SIG-M5 treated with dmso at 0.1 percent for 504 hours (cell line): ENCODE measurements around the gene C5orf63.
"Not testable (repeated sequence)": the region's sequence is repeated elsewhere in the genome, so short reads cannot be mapped to it uniquely, and the experiment has no call there.

Experiments used
- DNase-seq: peaks from one replicate; lab custom pipeline; 2025; ENCODE audit not compliant: unreplicated experiment; lab: John Stamatoyannopoulos, UW

Gene C5orf63

GRCh38 chr5:127076315-127077129 lies 3.2 kb upstream of the C5orf63 start:
- no peak for DNase-seq

DNA sequence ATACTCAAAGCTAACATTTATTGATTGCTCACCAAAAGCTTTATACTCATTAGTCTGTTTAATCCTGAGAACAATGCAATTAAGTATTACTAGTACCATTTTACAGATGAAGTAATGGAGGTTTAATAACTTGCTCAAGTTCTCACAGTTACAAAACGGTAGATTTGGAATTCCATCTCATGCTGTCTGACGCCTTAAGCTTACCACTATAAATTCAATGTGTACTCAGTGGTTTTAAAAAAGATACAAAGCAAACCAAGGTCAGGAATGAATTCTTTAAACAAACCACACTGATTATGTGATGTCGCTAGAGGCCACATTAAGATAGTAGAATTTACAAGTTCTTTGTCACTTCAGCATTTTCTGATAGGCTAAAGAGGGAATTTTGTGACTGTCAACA lies 1.2 kb upstream of the C5orf63 start:
- no peak for DNase-seq

DNA sequence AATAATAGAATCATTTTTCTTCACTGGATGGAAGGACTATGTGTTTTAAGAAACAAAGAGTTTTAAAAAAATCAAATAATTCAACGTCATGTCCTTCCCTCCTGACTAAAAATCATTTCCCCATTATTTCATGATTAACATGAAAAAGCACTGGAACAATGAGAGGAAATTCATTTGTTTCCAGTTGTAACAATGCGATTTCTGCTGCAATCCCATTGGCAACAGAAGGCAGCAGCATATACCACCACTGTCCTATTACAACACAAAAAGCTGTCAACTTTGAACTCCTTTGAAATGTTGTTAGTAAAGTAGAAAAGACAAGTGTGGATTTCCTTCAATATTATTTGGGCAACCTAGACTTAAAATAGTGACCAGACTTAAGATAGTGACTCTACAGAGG lies 3.1 kb downstream of the C5orf63 start:
- DNase-seq, result no peak

DNA sequence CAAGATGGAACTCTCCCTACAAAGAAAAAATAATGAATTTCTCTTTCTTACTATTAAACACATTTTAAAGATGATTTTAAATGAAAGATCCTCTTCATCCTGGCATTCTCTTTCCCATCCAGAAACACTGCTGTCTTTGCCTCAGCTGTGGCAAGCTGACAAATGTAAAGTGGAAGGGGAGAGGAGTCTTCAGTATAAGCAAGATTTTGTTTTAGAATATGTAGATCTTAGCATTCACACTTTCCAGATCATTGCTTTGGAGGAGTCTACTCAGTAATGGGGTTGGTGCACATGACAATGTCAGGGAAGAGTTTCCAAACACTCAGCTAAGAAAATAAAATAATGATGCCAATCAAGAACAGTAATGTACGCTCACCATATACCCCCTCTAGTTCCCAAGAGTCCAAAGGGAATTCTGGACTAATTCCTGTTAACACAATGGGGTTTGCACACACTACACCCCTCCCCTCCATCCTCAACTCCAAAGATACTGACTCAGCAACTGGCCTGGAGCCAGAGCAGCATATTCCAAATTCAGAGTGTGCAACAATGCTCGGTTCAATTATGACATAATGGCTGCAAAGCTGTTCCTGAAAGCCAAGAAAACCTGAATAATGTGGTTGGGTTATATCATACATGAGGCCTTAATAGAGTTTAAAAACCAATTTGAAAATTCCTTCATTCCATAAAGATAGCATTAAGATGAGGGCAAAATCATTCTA lies 4.6 kb downstream of the C5orf63 start:
- DNase-seq, result no peak

DNA sequence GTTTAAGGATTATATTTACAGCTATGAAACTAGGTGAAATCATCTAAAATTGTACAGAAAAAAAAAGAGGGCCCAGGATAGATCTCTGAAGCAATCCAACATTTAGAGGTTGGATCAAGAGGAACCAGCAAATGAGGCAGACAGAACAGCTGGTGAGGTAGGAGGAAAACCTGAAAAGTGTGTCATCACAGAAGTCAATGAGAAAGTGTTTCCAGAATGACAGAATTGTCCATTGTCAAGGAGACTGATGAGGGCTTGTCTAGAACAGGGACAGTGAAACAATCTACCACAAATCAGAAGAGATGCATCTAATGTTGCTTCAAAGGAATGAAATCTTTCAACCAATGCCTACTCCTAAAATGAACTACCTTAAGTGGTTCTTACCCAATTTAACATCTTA lies 6.6 kb downstream of the C5orf63 start:
- no peak for DNase-seq

- no peak for DNase-seq
Measured at GRCh38 chr5:127064253-127064840, 9.0 kb downstream of the C5orf63 start.

DNA sequence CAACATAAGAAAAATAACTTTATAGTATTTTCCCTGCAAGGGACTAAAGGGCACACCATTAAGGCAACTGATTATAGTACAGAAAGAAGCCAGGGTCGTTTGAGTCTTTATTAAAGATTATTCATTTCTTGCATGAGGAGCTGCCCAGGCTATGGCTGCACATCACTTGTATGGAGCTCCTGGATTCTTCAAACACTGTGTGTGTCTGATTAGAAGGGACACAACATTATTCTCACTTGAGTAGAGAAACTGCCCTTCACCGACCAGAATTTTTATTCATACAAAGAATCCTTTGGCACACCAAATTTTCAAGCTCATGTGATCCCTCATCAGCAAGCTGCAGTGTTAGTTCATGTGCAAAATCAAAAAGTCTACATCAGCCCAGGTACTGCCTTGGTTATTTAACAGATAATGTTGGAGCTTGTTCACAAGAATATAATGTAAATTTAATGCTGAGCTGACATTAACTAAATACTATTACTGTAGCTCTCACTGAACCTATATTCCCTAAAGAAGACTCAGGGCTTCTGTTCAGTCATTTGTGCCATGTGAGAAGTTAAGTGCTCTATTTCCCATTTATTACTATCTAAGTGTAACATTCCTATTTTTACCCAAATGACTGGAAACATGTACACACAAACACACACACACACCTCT lies 9.9 kb downstream of the C5orf63 start:
- no peak for DNase-seq

DNA sequence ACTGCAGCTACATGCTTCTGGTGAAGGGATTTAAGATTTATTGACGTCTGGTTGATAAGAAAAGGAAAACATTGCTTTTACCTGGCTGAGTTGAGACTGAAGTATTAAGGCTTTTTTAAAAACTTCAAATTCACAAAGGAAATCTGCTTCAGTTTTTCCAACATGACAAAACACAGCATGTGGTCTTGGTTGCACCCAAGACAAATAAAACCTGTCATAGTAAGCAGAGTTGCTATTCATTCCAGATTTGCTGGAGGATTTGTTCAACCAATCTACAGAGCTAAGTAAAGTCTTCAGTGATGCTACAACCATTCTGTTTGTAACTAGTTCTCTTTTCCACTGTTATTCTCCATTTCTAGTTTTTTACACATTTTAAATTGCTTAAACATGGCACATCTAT lies 11.3 kb downstream of the C5orf63 start:
- DNase-seq, result no peak

DNA sequence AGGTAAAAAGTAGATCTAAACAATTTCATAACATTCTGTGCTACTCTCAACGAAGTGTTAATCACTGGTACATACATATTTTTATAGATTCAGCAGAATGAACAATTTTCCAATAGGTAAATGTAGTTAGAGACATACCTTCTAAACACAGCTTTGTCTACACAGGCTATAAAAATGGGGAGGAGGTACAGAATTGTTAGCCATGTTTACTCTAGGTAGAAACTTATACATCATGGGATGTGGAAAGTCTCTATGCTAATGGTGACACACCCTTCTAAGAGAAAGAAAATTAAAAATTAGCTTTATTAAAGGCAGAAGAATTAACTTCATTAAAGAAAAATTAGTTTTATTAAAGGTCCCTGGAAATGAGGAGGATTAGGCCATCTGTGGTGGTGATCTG lies 11.8 kb downstream of the C5orf63 start:
- no peak for DNase-seq

GRCh38 chr5:127060470-127060985 lies 12.8 kb downstream of the C5orf63 start:
- DNase-seq, result no peak

DNA sequence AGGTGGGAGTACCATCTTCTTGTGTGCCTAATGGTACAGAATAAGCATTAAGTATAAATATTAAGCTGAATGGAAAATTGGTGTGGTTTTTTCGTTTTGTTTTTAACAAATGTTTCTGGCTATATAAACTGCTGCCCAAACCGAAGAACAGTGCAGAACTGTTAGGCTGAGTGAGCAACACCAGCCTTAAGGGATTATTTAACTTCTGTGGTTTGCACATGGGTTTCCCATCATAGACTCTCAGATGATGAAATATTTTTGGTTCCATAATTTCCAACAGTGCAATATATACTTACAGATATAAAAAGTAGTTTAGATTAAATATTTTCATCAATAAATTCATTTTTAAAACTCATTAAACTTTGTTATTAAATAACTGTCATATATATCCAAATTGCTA lies 16.4 kb downstream of the C5orf63 start:
- DNase-seq, result no peak

DNA sequence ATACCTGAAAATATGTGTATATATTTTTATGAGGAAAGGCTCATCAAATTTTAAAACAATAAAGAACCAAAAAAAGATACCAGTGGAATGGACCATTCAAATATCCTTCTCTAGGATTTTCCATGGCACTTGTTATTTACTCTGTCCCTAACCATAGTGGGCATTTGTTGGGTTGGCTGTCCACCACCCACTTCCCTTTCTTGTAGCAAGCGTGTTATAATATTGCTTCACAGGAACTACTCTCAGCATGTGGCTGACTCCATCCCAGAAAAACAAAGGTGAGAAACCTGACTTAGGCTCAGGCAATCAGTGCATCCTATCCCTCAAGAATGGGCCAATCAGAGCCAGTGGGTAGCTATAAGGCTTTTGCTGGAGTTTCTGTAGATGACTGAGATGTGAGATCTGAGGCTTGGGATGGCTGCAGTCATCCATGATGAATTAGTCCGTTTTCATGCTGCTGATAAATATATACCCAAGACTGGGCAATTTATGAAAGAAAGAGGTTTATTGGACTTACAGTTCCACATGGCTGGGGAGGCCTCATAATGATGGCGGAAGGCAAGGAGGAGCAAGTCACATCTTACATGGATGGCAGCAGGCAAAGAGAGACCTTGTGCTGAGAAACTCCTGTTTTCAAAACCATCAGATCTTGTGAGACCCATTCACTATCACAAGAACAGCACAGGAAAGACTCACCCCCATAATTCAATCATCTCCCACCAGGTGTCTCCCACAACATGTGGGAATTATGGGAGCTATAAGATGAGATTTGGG lies 17.2 kb downstream of the C5orf63 start:
- no peak for DNase-seq

DNA sequence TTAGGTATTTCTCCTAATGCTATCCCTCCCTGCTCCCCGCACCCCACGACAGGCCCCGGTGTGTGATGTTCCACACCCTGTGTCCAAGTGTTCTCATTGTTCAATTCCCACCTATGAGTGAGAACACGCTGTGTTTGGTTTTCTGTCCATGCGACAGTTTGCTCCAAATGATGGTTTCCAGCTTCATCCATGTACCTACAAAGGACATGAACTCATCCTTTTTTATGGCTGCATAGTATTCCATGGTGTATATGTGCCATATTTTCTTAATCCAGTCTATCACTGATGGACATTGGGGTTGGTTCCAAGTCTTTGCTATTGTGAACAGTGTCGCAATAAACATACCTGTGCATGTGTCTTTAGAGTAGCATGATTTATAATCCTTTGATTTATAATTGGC lies 19.8 kb downstream of the C5orf63 start:
- DNase-seq, result not testable (repeated sequence)

DNA sequence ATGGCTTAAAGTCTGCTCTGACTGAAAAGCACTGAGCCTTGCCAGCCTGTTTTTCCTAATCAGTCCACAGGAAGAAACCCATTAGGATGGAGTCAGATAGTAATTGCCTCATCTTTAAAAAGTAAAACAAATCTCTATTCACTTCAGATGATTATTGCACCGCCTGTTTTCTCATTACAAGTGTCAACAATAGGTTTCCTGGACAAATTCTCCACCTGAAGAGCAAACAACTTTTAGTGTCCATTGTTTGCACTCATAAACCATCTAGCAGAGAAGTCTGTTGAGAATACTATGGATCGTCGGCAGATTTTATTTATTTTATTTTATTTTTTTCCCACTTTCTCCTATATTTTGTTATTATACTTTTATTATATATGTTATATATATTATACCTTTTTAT lies 20.3 kb downstream of the C5orf63 start:
- no peak for DNase-seq

DNA sequence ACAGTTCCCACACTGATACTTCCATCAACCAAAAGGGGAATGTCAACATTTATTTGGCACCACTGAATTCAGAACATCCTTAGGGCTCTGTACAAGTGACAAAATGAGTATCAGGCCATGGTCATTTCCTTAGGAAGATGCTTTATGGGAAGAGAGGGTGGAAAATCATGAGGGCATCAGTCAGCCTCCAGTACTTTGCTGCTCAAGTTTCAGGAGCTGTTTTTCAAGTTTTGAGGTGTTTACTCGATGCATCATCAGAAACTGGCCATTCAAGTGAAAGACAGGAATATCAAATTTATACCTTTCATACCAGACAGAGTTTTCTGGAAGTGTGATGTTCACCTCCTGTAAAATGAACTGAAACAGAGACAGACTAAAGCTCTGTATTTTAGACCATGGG lies 21.7 kb downstream of the C5orf63 start:
- no peak for DNase-seq

DNA sequence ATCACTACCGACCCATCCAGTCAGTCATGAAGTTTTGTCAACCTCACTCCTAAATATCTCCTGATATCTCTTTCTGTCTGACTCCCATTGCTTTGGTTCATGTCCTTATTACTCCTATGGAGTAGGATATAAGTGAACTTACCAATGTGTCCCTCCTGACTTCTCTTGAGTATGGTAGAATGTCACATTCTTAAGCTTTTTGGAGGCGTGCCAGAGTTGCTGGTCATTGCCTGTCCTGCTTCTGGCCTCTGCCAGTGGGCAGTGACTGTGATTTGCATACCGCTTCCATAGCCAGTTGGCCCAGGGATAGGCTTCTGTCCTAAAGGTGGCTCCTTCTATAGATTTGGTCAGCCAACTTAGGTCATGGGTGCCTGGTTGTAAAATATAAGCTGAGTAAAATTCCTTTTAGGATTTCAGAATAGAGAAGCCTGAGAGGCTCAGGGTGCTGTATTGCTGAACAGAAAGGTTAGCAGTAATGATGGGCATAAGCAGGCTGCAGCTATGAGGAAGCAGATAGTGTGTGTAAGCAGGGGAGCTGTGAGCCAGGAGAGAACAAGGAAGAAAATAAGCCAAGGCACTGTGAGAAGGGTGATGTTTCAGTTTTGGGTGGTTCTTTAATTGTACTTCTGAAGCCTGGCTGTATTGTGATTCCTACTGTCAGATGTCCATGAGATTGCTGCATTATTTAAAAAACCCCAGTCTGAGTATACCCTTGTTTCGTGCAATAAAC lies 26.8 kb downstream of the C5orf63 start:
- DNase-seq, result no peak

GRCh38 chr5:127042593-127042992 lies 30.7 kb downstream of the C5orf63 start:
- DNase-seq, result no peak

- peak; percentile 27 for DNase-seq
Measured at GRCh38 chr5:127041571-127041970, 31.7 kb downstream of the C5orf63 start.

DNA sequence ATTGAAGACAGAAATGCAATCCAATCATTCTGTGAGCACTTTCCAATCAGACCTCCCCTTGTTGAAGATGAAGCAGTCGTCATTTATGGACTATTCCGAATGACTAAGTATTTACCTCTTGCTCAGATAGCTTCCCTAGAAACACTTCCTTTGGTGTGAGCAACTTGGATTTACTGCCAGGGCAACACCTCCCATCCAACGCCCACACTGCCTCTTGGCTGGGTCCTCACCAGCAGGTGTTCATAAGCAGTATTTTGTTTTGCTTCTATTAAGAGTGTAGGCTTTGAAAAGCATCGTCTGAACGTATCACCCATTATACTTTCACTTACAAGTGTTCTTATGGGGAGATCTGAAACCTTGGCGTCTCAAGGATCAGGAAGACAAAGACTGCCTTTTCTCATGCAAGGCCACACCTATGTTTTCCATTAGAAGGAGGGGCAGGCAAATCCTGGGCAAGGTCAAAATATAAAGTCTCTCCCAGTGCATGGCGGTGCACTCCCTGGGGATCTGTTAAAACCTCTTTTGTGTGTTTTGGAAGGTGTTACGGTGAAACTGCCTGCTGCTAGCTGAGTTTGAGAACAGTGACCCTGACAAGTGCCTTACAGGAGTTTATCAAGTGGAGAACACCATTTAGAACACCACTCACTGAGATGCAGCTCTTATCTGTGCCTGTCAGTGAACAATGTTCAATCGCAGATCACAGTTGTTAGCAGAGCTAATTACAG lies 32.3 kb downstream of the C5orf63 start:
- no peak for DNase-seq
